SIG-M5 treated with dmso at 0.1 percent for 504 hours (cell line): ENCODE data around the gene RPS6KB2.

Source experiments
- DNase-seq: peaks from one replicate; lab custom pipeline; 2025; ENCODE audit not compliant: unreplicated experiment; lab: John Stamatoyannopoulos, UW

Gene RPS6KB2

GRCh38 chr11:67441098-67441563 is 12.8 kb downstream of the RPS6KB2 start:
- DNase-seq = no peak

DNA sequence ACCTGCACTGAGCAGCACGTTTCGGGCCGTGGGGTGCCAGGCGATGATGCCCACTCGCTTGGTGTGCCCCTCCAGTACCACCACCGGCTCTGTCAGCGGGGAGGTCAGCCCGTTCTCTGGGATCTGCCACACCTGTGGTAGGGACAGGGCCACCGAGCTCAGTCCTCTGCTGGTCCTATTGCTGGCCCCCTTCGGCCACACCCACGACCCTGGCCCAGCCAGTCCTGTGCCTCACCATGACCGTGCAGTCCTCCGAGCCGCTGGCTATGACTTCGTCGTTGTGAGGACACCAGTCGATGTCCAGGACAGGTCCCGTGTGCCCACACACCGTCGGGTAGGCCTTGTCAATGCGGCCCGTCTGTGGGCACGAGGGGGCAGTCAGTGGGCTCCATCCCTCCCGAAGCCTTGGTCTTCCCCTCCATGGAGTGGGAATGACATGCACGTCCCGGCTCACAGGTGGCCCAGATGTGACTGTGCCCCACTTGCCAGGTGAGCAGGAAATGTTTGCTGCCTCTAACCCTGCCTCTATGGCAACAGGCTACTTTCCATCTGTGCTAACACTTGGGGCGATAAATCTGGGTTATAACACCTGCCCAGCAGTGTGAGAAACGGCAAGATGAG is 13.5 kb downstream of the RPS6KB2 start:
- DNase-seq = no peak

- no peak for DNase-seq
Measured at GRCh38 chr11:67442504-67443404, 14.5 kb downstream of the RPS6KB2 start.

- DNase-seq = no peak
Measured at GRCh38 chr11:67445515-67445914, 17.2 kb downstream of the RPS6KB2 start.

GRCh38 chr11:67448220-67448609 is 19.9 kb downstream of the RPS6KB2 start:
- no peak for DNase-seq

DNA sequence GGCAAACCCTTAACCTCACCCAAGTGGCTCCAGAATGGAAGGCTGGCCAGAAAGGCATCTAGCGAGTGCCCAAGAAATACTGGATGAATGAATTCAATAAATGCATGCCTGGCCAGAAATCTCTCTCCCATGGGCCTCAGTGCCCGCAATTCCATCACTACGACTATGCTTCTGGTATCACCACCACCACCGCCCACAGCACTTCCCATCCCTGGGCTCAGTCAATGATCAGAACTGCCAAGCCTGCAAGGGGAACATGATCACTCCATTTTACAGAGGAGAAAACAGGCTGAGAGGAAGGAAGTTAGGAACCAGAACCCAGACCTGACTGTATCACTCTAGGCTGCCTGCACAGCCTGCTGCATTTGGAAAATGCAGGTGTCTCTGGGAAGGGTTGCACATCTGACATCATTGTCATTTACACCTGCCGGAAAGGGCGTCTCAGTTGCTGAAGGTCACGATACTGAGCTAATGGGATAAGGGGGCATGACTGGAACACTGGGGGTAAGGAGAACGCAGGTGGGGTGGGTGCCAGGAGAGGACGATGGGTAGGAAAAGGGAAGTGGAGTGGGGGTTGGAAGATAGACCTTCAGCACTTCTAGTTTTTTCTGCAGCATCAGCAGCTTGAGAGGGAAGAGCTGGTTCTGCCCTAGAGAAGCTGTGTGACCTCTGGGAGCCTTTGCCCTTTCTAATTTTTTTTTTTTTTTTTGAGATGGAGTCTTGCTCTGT is 21.0 kb downstream of the RPS6KB2 start:
- DNase-seq = peak; percentile 14

- DNase-seq = no peak
Measured at GRCh38 chr11:67450796-67451657, 22.7 kb downstream of the RPS6KB2 start.

DNA sequence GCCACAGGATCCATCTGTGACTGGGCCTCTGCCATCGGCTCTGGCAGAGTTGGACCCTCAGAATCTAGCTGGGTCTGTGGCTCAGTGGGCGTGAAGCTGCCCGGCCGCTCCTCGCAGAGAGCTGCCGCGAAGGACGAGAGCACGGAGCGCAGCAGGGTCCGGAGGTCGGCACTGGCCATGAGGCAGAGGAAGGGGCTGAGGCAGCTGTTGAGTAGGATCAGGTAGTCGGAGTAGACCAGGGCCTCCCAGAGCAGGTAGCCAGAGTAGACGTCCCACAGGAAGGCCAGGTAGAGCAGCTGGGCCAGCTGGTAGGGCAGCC is 23.3 kb downstream of the RPS6KB2 start:
- no peak for DNase-seq

- DNase-seq = no peak
Measured at GRCh38 chr11:67452141-67452952, 24.1 kb downstream of the RPS6KB2 start, which contains the start of gene GPR152. Gene GPR152 (minus strand): TSS chr11:67452729. CDS start chr11:67452724, 5 bp downstream.

DNA sequence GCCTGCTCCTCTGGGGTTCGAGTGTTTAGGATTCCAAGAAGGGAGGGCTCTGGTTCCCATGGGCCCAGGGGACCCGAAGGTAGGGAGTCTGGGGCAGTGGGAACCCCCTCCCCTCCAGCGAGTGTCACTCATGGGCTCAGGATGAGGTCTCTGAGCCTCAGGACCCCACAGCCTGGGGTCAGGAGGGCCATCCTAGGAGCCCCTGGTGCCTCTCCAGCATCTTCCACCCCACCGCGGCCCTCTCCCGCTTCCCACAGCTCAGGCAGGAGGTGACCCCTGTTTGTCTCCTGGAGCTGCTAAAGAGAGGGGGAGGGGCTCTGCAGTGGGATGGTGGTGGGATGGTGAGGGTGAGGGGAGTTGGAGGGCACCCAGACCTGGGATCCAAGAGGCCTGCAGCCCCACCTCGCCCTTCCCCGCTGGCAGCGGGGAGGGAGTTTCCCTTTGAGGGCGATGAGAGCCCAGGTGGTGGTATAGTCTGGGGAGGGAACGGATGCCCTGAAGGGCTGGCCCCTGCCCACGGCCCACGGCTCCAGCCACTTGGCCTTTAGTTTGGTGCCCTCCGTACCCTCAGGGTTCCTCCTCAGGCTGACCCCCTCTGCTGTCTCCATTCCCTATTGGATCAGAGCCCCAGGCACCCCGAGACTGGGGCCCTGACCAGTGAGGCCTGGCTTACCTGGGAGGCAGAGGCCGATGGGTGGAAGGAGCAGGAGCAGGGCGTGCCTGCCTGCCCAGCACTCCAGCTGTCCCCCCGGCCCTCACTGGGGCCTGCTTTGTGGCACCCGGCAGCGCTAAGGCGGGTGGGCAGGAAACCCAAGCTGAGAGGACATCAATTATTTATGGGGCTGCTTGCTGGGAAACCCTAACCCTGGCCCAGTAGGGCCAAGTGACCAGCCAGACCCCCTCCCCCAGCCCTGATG is 25.8 kb downstream of the RPS6KB2 start:
- no peak for DNase-seq

- DNase-seq = no peak
Measured at GRCh38 chr11:67455054-67455453, 26.8 kb downstream of the RPS6KB2 start, which contains the start of gene CABP4. Gene CABP4 (plus strand): TSS chr11:67455354. CDS start chr11:67455424, 70 bp downstream.

DNA sequence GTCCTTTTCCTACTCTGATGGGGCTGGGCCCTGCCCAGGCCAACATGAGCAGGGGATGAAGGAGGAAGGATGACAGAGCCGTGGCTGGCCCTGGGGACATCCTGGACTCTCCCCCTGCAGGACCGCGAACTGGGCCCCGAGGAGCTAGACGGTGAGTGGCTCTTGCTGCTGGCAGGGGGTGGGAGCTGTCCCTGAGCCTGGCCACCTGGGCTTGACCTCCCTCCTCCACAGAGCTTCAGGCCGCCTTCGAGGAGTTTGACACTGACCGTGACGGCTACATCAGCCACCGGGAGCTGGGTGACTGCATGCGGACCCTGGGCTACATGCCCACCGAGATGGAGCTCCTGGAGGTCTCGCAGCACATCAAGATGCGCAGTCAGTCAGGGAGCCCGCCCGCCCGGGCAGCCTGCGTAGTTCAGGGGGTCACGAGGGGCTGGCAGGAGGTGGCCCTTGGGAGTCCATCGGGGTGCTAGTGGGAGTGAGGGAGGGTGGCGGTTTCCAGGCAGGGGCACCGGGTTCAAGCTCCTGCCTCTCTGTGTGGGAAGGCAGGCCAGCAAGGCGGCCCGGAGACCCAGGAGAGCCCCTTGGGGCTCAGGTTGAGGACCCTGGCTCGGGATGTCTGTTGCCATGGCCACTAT is 27.9 kb downstream of the RPS6KB2 start:
- no peak for DNase-seq

DNA sequence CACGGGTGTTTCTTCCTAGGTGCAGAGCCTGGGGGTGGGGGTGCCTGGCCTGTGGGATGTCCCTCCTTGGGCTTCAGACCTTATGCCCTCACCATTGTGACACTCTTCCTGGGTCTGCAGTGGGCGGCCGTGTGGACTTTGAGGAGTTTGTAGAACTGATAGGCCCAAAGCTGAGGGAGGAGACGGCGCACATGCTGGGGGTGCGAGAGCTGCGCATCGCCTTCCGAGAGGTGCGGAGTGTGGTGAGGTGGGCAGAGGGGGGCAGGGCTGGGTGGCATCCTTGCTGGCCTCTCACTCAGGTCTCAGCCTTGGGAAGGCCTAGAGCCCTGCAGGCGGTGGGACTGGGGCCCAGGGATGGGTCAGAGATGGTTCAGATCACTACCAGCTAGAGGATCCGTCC is 29.2 kb downstream of the RPS6KB2 start:
- DNase-seq = no peak

DNA sequence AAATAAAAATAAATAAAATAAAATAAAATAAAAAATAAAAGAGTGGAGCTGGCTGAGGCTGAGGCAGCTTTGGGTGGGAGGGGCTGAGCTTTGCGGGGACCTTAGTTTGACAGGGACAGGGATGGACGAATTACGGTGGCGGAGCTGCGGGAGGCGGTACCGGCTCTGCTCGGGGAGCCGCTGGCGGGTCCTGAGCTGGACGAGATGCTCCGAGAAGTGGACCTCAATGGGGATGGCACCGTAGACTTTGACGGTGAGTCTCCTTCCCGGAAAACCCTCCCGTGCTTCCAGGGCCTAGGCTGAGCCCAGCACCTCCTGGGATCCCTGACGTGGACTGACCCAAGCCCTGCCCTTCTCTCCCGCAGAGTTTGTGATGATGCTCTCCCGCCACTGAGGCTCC is 30.0 kb downstream of the RPS6KB2 start:
- DNase-seq = no peak

GRCh38 chr11:67463186-67463585 is 34.9 kb downstream of the RPS6KB2 start:
- no peak for DNase-seq

- peak; percentile 54 for DNase-seq
Measured at GRCh38 chr11:67463680-67464410, 35.6 kb downstream of the RPS6KB2 start.

DNA sequence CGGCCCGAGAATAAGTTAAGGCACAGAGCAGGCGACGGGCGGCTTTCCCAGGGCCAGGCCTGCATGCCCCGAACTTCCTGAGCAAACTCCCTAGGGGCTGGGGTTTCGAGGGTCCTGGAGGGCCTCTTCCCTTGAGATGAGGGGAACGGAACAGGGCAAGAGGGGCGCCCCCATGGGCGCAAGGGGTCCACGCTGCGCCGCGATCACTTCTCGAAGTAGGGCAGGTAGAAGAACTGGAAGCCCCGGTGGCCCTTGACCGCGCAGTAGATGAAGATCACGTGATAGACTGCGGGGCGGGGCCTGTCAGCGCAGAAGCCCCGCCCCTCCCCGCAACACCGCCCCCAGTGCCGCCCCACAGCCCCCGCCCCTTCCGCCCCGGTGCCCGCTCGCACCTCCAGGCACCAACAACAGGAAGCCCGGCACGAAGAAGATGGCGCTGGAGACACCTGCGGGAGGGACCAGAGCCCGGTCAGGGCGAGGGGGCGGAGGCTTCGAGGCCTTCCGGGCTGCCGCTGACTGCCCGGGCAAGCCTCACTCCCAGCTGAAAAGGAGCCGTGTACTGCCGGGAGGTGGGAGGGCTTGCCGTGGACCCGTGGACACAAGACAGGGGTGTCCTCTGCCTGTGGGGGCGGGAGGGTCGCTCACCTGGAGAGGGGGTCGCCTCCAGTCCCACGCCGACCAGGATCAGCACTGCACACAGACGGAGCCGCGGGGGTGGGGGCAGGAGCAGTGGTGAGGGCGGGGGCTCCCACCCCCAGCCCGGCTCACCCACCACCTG is 36.3 kb downstream of the RPS6KB2 start:
- DNase-seq = peak; percentile 90
